K562 (cell line): ENCODE data around the gene MDH2. TPM values are rescaled to one million over a fixed set of nuclear protein-coding genes. Genes with fewer than 3 reads are reported as not detected.
"Not testable (repeated sequence)": the region's sequence is repeated elsewhere in the genome, so short reads cannot be mapped to it uniquely, and the experiment has no call there.

ENCODE experiments used
- ATAC-seq: fragments of 200-7000 bp; cut with Tn5 transposase; 3 replicates; pipeline ENCODE4 v1.9.1; 2020; ENCODE audit warnings: moderate library complexity
- BruUV-seq: library from RNA; stranded (reverse); fragments of 400-500 nt; replicated peaks from 2 replicates; lab custom pipeline; 2021; lab: Mats Ljungman, UMichigan
- CTCF ChIA-PET: fragments of 300-600 bp; formaldehyde crosslinking; extraction: SDS; loops from one replicate; lab custom pipeline; 2021; ENCODE audit warnings: low intra/inter-chr PET ratio; lab: Yijun Ruan, JAX
- POLR2A ChIA-PET: fragments of 300-600, 350-650 bp; sonication (Branson Sonifier 250); formaldehyde crosslinking; extraction: SDS; loops from one replicate; lab custom pipeline; 2021; ENCODE audit warnings: antibody characterized with exemption, inconsistent platforms; lab: Yijun Ruan, JAX
- DNase-seq, 4 experiments: peaks; one replicate each; pipeline versions ENCODE4 v3.0.0 to v3.0.0-alpha.2; 2011 to 2018; ENCODE audit warnings: low spot score in 3 of 4, mixed read lengths in 3 of 4; ENCODE audit errors: extremely low read depth in 1 of 4
- FAIRE-seq: peaks from 2 replicates; lab custom pipeline; 2011; peaks lifted over from hg19 to GRCh38; lab: Jason Lieb, UNC
- H2AFZ ChIP-seq: 2 replicates; pipeline ENCODE4 v1.6.0; 2011; ENCODE audit warnings: low read depth, low read length, control low read depth, inconsistent platforms
- H3K27ac ChIP-seq: fragments of 200-600 bp; 3 replicates; pipeline ENCODE4 v1.8.0; 2011; ENCODE audit warnings: low read depth, mild to moderate bottlenecking, control low read depth, inconsistent platforms, low read length, moderate library complexity, mixed read lengths; ENCODE audit errors: extremely low read depth
- H3K27me3 ChIP-seq, 2 experiments: fragments of 300-600 bp in 1 of 2; 2 replicates in 1 of 2; 3 replicates in 1 of 2; pipeline versions ENCODE4 v1.6.0 to v1.8.0; 2011; ENCODE audit warnings: inconsistent platforms in 2 of 2, low read length in 2 of 2, mild to moderate bottlenecking in 1 of 2, mixed read lengths in 1 of 2, moderate library complexity in 1 of 2; ENCODE audit not compliant: control insufficient read depth in 2 of 2, insufficient read depth in 2 of 2
- H3K36me3 ChIP-seq: fragments of 300-600 bp; 3 replicates; pipeline ENCODE4 v1.8.0; 2011; ENCODE audit warnings: mild to moderate bottlenecking, low read length, inconsistent platforms; ENCODE audit not compliant: control insufficient read depth, insufficient read depth
- H3K4me1 ChIP-seq, 2 experiments: fragments of 200-600 bp in 1 of 2; replicated peaks in 1 of 2; 2 replicates in 1 of 2; 3 replicates in 1 of 2; pipeline versions ENCODE4 v1.5.1 to v1.8.0; 2011; ENCODE audit warnings: inconsistent platforms in 2 of 2, low read length in 2 of 2, mild to moderate bottlenecking in 1 of 2, mixed read lengths in 1 of 2, moderate library complexity in 1 of 2; ENCODE audit not compliant: control insufficient read depth in 2 of 2, insufficient read depth in 2 of 2
- H3K4me2 ChIP-seq: 2 replicates; pipeline ENCODE4 v1.6.1; 2011; ENCODE audit warnings: low read length, control low read depth, inconsistent platforms, mixed read lengths; ENCODE audit not compliant: insufficient read depth
- H3K4me3 ChIP-seq: fragments of 200-600 bp; sonication (generic), shearing (Covaris generic); 2 replicates; pipeline ENCODE4 v1.5.1; 2016; ENCODE audit warnings: control low read depth, inconsistent platforms
- H3K79me2 ChIP-seq: fragments of 200-600 bp; 3 replicates; pipeline ENCODE4 v1.8.0; 2011; ENCODE audit warnings: low read length, inconsistent platforms; ENCODE audit not compliant: control insufficient read depth, insufficient read depth
- H3K9ac ChIP-seq, 2 experiments: 2 replicates each; pipeline versions ENCODE4 v1.6.0 to v1.6.1; 2011; ENCODE audit warnings: low read depth in 2 of 2, low read length in 2 of 2, control low read depth in 1 of 2, inconsistent platforms in 1 of 2, mild to moderate bottlenecking in 1 of 2, mixed read lengths in 1 of 2; ENCODE audit not compliant: insufficient read depth in 1 of 2
- H3K9me1 ChIP-seq: one replicate; pipeline ENCODE4 v1.6.0; 2011; ENCODE audit warnings: inconsistent platforms, mild to moderate bottlenecking, low read length, moderate library complexity; ENCODE audit not compliant: control insufficient read depth, insufficient read depth
- H3K9me3 ChIP-seq: replicated peaks from 2 replicates; pipeline ENCODE4 v1.5.1; 2011; ENCODE audit warnings: low read depth, low read length, inconsistent platforms; ENCODE audit not compliant: control insufficient read depth, insufficient read depth
- H4K20me1 ChIP-seq: replicated peaks from 2 replicates; pipeline ENCODE4 v1.6.1; 2011; ENCODE audit warnings: low read length, inconsistent platforms, mixed read lengths; ENCODE audit not compliant: control insufficient read depth, insufficient read depth
- ATF1 ChIP-seq, 2 experiments: fragments of 450-650 bp in 1 of 2; IDR thresholded peaks; 2 replicates each; pipeline ENCODE4 v1.6.1; 2016; ENCODE audit warnings: missing compliant biosample characterization in 1 of 2, missing genetic modification characterization in 1 of 2
- CSDE1 ChIP-seq, 2 experiments: fragments of 450-650 bp; IDR thresholded peaks; 2 replicates each; pipeline ENCODE4 v1.6.1; 2016; ENCODE audit warnings: mild to moderate bottlenecking in 1 of 2
- SMAD1 ChIP-seq: fragments of 150-350 bp; IDR thresholded peaks from 2 replicates; pipeline ENCODE4 v1.6.1; 2014; ENCODE audit warnings: low read length, low read depth; ENCODE audit not compliant: partially characterized antibody
- ZMIZ1 ChIP-seq, 2 experiments: fragments of 150-350 bp in 1 of 2; IDR thresholded peaks; 2 replicates each; pipeline ENCODE4 v1.6.1; 2012 to 2016; ENCODE audit warnings: low read depth in 2 of 2, low read length in 2 of 2, mild to moderate bottlenecking in 1 of 2, moderate library complexity in 1 of 2
- ZNF143 ChIP-seq: sonication (generic); formaldehyde crosslinking; IDR thresholded peaks from 2 replicates; pipeline ENCODE4 v1.9.0; 2022; ENCODE audit warnings: mild to moderate bottlenecking, missing genetic modification reagents
- ZNF184 ChIP-seq: sonication (generic); formaldehyde crosslinking; IDR thresholded peaks from 2 replicates; pipeline ENCODE4 v1.5.0; 2020; ENCODE audit warnings: missing genetic modification reagents
- ZNF592 ChIP-seq: fragments of 450-650 bp; IDR thresholded peaks from 2 replicates; pipeline ENCODE4 v1.6.1; 2017; ENCODE audit warnings: antibody characterized with exemption, mild to moderate bottlenecking
- WGBS: fragments of 100-300 bp; shearing (Covaris generic); methylation state at CpG from one replicate; pipeline ENCODE4 v1.1.6; 2016; ENCODE audit warnings: low coverage, mixed read lengths; ENCODE audit not compliant: insufficient coverage; ENCODE audit errors: missing lambda C conversion rate; 5-methylcytosine and 5-hydroxymethylcytosine counted together
- in situ Hi-C: fragments of 300-500 bp; cut with MboI; formaldehyde crosslinking; loops from 4 replicates; pipeline ENCODE4 v1.15.0; 2018; ENCODE audit warnings: inconsistent platforms, mixed read lengths
- intact Hi-C: fragments of 100-400 bp; cut with micrococcal nuclease; formaldehyde crosslinking; loops from 2 replicates; pipeline ENCODE4 v1.14.2; 2022
- polyA plus RNA-seq, 8 experiments: library from polyadenylated mRNA; depleted of rRNA in 4 of 8; stranded (reverse) in 5 of 8; unstranded in 3 of 8; fragments of >200 nt; fragmentation: Nextera tagmentation in 2 of 8; fragmentation: Illumina TruSeq in 1 of 8; extraction: Ambion mirVana in 2 of 8; extraction: Trizol in 1 of 8; gene quantifications; 2 replicates each; pipeline versions ENCODE4 v1.2.1 to v1.2.3, GENCODE V29; 2011 to 2014; ENCODE audit warnings: inconsistent platforms in 1 of 8, missing spikeins in 1 of 8
- total RNA-seq, 7 experiments: library from RNA; depleted of rRNA in 6 of 7; stranded (reverse); fragments of >200 nt in 6 of 7; fragmentation: Illumina TruSeq in 2 of 7; extraction: Trizol in 2 of 7; gene quantifications; 2 replicates each; pipeline versions ENCODE4 v1.2.1 to v1.2.3, GENCODE V29; 2011 to 2021; ENCODE audit warnings: low replicate concordance in 1 of 7

Gene MDH2
- total and polyA plus RNA-seq, 9 of the 15 experiments (the other 6 are each of a cell fraction or from before 2014, with no cell fraction given), result 106 to 701 (median 242) TPM

DNA sequence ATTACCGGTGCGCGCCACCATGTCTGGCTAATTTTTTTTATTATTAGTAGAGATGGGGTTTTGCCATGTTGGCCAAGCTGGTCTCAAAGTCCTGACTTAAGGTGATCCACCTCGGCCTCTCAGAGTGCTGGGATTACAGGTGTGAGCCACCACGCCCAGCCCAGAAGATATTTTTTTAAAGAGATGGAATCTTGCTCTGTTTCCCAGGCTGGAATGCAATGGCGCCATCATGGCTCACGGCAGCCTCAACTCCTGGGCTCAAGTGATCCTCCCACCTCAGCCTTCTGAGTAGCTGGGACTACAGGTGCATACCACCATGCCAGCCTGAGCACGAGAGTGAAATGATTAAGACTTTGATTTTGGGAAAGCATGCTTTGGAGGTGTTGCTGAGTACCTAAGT is 4.8 kb downstream of the MDH2 start:
- H3K9me1 ChIP-seq, DNase-seq, H3K4me2 ChIP-seq, H3K4me3 ChIP-seq, ATAC-seq, H3K27me3 ChIP-seq, in situ Hi-C loops, BruUV-seq, FAIRE-seq, CTCF ChIA-PET, H3K9me3 ChIP-seq, H3K27ac ChIP-seq, intact Hi-C loops, H3K9ac ChIP-seq, H2AFZ ChIP-seq: not testable (repeated sequence)
- Histone ChIP-seq H3K4me1 (peaks cover 16 to 17% of the 10 kb centered on the region in 2 experiments), H3K79me2 (peaks cover 94% of the 10 kb centered on the region), H4K20me1 (peaks cover 61% of the 10 kb centered on the region), H3K36me3 (peaks cover 87% of the 10 kb centered on the region)
- 92% methylated on average over 8 of the region's 8 CpGs for WGBS
- POLR2A ChIA-PET, result interaction anchor here (0.6 to 1.4 kb wide), 6 partner anchors 8 to 631 kb away, joined by 3 read pairs; no protein-coding TSS in a partner anchor

GRCh38 chr7:76053461-76053860 is 5.6 kb downstream of the MDH2 start:
- Histone ChIP-seq H3K9me1 (peaks cover 8% of the 10 kb centered on the region), H4K20me1 (peaks cover 69% of the 10 kb centered on the region), H3K4me3 (no peak overlapping the region), H3K27me3 (no peaks in the 10 kb centered on the region), H3K4me1 (peaks cover 12 to 17% of the 10 kb centered on the region in 2 experiments), H3K79me2 (peaks cover 86% of the 10 kb centered on the region), H3K36me3 (peaks cover 95% of the 10 kb centered on the region), H3K9ac (peak overlapping the region in 1 of 2 experiments; percentile 8; a peak in 1 of 4 replicates), H3K4me2 (no peak overlapping the region), H2AFZ (no peak overlapping the region), H3K9me3 (no peaks in the 10 kb centered on the region), H3K27ac (no peak overlapping the region)
- 87% methylated on average over 6 of the region's 6 CpGs for WGBS
- FAIRE-seq (no peak), ATAC-seq (no peak), DNase-seq (no peak)
- intact Hi-C loops (no loop called here), in situ Hi-C loops (no loop called here)
- BruUV-seq, result no TSS peak
- ChIA-PET CTCF (no interaction called here), POLR2A (interaction anchor here (0.6 to 1.4 kb wide), 12 partner anchors 9 to 631 kb away, joined by 3 to 7 read pairs (median 3); no protein-coding TSS in a partner anchor)
- no peak for TF ChIP-seq ZNF143 (CRISPR knock-in tag)
- TF ChIP-seq ZMIZ1 (IDR thresholded peaks at IDR 0.05; ENCODE audit: low read depth in 2 of 2, low read length in 2 of 2), result no peak
- no peak for TF ChIP-seq SMAD1
- TF ChIP-seq CSDE1 (IDR thresholded peaks at IDR 0.05), result no peak
- no peak for TF ChIP-seq ATF1 (CRISPR knock-in tag; IDR thresholded peaks at IDR 0.05)
- TF ChIP-seq ATF1 (tag; IDR thresholded peaks at IDR 0.05), result no peak
- TF ChIP-seq ZNF184 (CRISPR knock-in tag), result no peak
- no peak for TF ChIP-seq ZNF592
